CD4-positive, CD25-positive, alpha-beta regulatory T cell (primary cell): ENCODE measurements around the gene SPINT1. TPM values are rescaled to one million over a fixed set of nuclear protein-coding genes. Genes with fewer than 3 reads are reported as not detected.

ENCODE experiments used
- ATAC-seq, 2 donors: fragments of 150-1000 bp; cut with Tn5 transposase; one replicate each; pipeline ENCODE4 v1.10.0; 2021; ENCODE audit warnings: low read depth in 2 of 2, moderate number of reproducible peaks in 2 of 2, moderate library complexity in 1 of 2
- DNase-seq, 3 donors: peaks; one replicate each; pipeline versions ENCODE4 v3.0.0 to v3.0.0-alpha.2; 2012 to 2022; ENCODE audit warnings: mixed read lengths in 1 of 3
- H3K27ac ChIP-seq: one replicate; pipeline ENCODE4 v1.7.0; 2013; ENCODE audit warnings: mild to moderate bottlenecking, low read length; ENCODE audit not compliant: insufficient read depth, poor library complexity, severe bottlenecking
- H3K27me3 ChIP-seq: one replicate; pipeline ENCODE4 v1.7.0; 2013; ENCODE audit warnings: low read length; ENCODE audit not compliant: control insufficient read depth, insufficient read depth
- H3K36me3 ChIP-seq: one replicate; pipeline ENCODE4 v1.7.0; 2013; ENCODE audit warnings: mild to moderate bottlenecking, low read length, moderate library complexity; ENCODE audit not compliant: control insufficient read depth, insufficient read depth
- H3K4me1 ChIP-seq: 2 replicates; pipeline ENCODE4 v1.7.0; 2013; ENCODE audit warnings: mild to moderate bottlenecking, low read length; ENCODE audit not compliant: insufficient read depth, control insufficient read depth, poor library complexity, severe bottlenecking
- H3K4me3 ChIP-seq: one replicate; pipeline ENCODE4 v1.7.0; 2013; ENCODE audit warnings: low read depth, mild to moderate bottlenecking, low read length, moderate library complexity
- H3K9me3 ChIP-seq, 2 experiments: 1 replicate in 1 of 2; 2 replicates in 1 of 2; pipeline ENCODE4 v1.7.0; 2013; ENCODE audit warnings: low read length in 2 of 2, mild to moderate bottlenecking in 1 of 2, moderate library complexity in 1 of 2; ENCODE audit not compliant: control insufficient read depth in 2 of 2
- H3K27ac Mint-ChIP-seq, 3 donors: one replicate each; pipeline ENCODE4 v1.8.0; 2020 to 2022; ENCODE audit warnings: mild to moderate bottlenecking in 3 of 3, mixed read lengths in 3 of 3, moderate library complexity in 2 of 3
- H3K27me3 Mint-ChIP-seq: one replicate; pipeline ENCODE4 v1.8.0; 2022; ENCODE audit warnings: mild to moderate bottlenecking, mixed read lengths
- H3K36me3 Mint-ChIP-seq: one replicate; pipeline ENCODE4 v1.8.0; 2020; ENCODE audit warnings: mixed read lengths
- H3K4me1 Mint-ChIP-seq, 4 donors: one replicate each; pipeline ENCODE4 v1.8.0; 2020 to 2022; ENCODE audit warnings: mixed read lengths in 4 of 4, mild to moderate bottlenecking in 1 of 4
- H3K4me3 Mint-ChIP-seq, 4 donors: one replicate each; pipeline ENCODE4 v1.8.0; 2020 to 2022; ENCODE audit warnings: mild to moderate bottlenecking in 4 of 4, mixed read lengths in 4 of 4, moderate library complexity in 3 of 4
- H3K9me3 Mint-ChIP-seq, 7 donors: one replicate each; pipeline ENCODE4 v1.8.0; 2020 to 2022; ENCODE audit warnings: mixed read lengths in 7 of 7, mild to moderate bottlenecking in 3 of 7, moderate library complexity in 2 of 7
- polyA plus RNA-seq, 4 donors: library from polyadenylated mRNA; unstranded; fragments of 300-500 nt; fragmentation: Illumina TruSeq; gene quantifications; one replicate each; pipeline ENCODE4 v1.2.3, GENCODE V29; 2021
- total RNA-seq: library from RNA; stranded (reverse); gene quantifications from one replicate; pipeline ENCODE4 v1.2.3, GENCODE V29; 2022

The SPINT1 gene
- total and polyA plus RNA-seq, 5 donors from 2014 or later: 0.63 to 2.1 (median 1.9) TPM

GRCh38 chr15:40832903-40833302 lies 10.9 kb upstream of the SPINT1 start:
- Mint-ChIP-seq H3K9me3 (no peaks in the 10 kb centered on the region), H3K27ac (no peak overlapping the region), H3K27me3 (peaks cover 4% of the 10 kb centered on the region), H3K36me3 (no peaks in the 10 kb centered on the region), H3K4me1 (no peaks in the 10 kb centered on the region), H3K4me3 (no peak overlapping the region)
- DNase-seq (no peak), ATAC-seq (no peak)
- Histone ChIP-seq H3K27ac (no peak overlapping the region), H3K27me3 (no peaks in the 10 kb centered on the region), H3K4me3 (no peak overlapping the region), H3K36me3 (no peaks in the 10 kb centered on the region), H3K4me1 (no peaks in the 10 kb centered on the region), H3K9me3 (no peaks in the 10 kb centered on the region)

- H3K4me1 Mint-ChIP-seq: peaks cover 0 to 2% (median 0%) of the 10 kb centered on the region in 4 donors
- no peaks in the 10 kb centered on the region for H3K9me3 Mint-ChIP-seq
Observed at GRCh38 chr15:40836020-40836419, 7.8 kb upstream of the SPINT1 start.

GRCh38 chr15:40838756-40839155 lies 5.1 kb upstream of the SPINT1 start:
- no peaks in the 10 kb centered on the region for H3K9me3 ChIP-seq
- Mint-ChIP-seq H3K9me3 (no peaks in the 10 kb centered on the region), H3K27me3 (peaks cover 24% of the 10 kb centered on the region), H3K36me3 (no peaks in the 10 kb centered on the region), H3K4me1 (peaks cover 0 to 5% (median 2%) of the 10 kb centered on the region in 4 donors), H3K27ac (no peak overlapping the region), H3K4me3 (no peak overlapping the region)
- peaks cover 8% of the 10 kb centered on the region for H3K27me3 ChIP-seq
- ATAC-seq (no peak), DNase-seq (no peak)
- no peak overlapping the region for H3K4me3 ChIP-seq
- no peak overlapping the region for H3K27ac ChIP-seq
- no peaks in the 10 kb centered on the region for H3K36me3 ChIP-seq
- H3K4me1 ChIP-seq: peaks cover 3% of the 10 kb centered on the region

More at GRCh38 chr15:40836020-40836419, 7.8 kb upstream of the SPINT1 start:
- Mint-ChIP-seq H3K27ac (no peak overlapping the region), H3K4me3 (no peak overlapping the region), H3K27me3 (peaks cover 4% of the 10 kb centered on the region), H3K36me3 (no peaks in the 10 kb centered on the region)
- ATAC-seq (no peak), DNase-seq (no peak)
- H3K4me1 ChIP-seq: no peaks in the 10 kb centered on the region
- no peak overlapping the region for H3K4me3 ChIP-seq
- no peak overlapping the region for H3K27ac ChIP-seq
- H3K9me3 ChIP-seq: no peaks in the 10 kb centered on the region
- no peaks in the 10 kb centered on the region for H3K36me3 ChIP-seq
- no peaks in the 10 kb centered on the region for H3K27me3 ChIP-seq

GRCh38 chr15:40841741-40842140 lies 2.1 kb upstream of the SPINT1 start:
- no peak overlapping the region for H3K27ac ChIP-seq
- ATAC-seq (no peak), DNase-seq (no peak)
- peaks cover 27% of the 10 kb centered on the region for H3K27me3 Mint-ChIP-seq
- H3K9me3 Mint-ChIP-seq: peaks cover 0 to 2% (median 0%) of the 10 kb centered on the region in 7 donors
- H3K27me3 ChIP-seq: peaks cover 8% of the 10 kb centered on the region
- no peaks in the 10 kb centered on the region for H3K36me3 Mint-ChIP-seq
- H3K27ac Mint-ChIP-seq: no peak overlapping the region
- H3K4me1 ChIP-seq: peaks cover 16% of the 10 kb centered on the region
- H3K4me3 Mint-ChIP-seq: peak overlapping the region in 2 of 4 donors; percentile 43 to 54
- H3K36me3 ChIP-seq: no peaks in the 10 kb centered on the region
- no peaks in the 10 kb centered on the region for H3K9me3 ChIP-seq
- peaks cover 0 to 19% (median 11%) of the 10 kb centered on the region in 4 donors for H3K4me1 Mint-ChIP-seq
- no peak overlapping the region for H3K4me3 ChIP-seq

GRCh38 chr15:40843261-40843884 lies 475 bp upstream of the SPINT1 start:
- Mint-ChIP-seq H3K36me3 (no peaks in the 10 kb centered on the region), H3K27ac (no peak overlapping the region), H3K4me1 (peaks cover 0 to 27% (median 15%) of the 10 kb centered on the region in 4 donors), H3K9me3 (peaks cover 0 to 3% (median 0%) of the 10 kb centered on the region in 7 donors), H3K27me3 (peaks cover 32% of the 10 kb centered on the region), H3K4me3 (peak overlapping the region; percentile 81 to 88 (median 86))
- H3K4me1 ChIP-seq: peaks cover 16% of the 10 kb centered on the region
- peaks cover 8% of the 10 kb centered on the region for H3K27me3 ChIP-seq
- DNase-seq (no peak), ATAC-seq (no peak)
- H3K4me3 ChIP-seq: no peak overlapping the region
- H3K27ac ChIP-seq: no peak overlapping the region
- no peaks in the 10 kb centered on the region for H3K36me3 ChIP-seq
- no peaks in the 10 kb centered on the region for H3K9me3 ChIP-seq

GRCh38 chr15:40844696-40845030 lies 815 bp downstream of the SPINT1 start:
- no peaks in the 10 kb centered on the region for H3K36me3 Mint-ChIP-seq
- H3K27me3 Mint-ChIP-seq: peaks cover 35% of the 10 kb centered on the region
- no peak overlapping the region for H3K27ac ChIP-seq
- peaks cover 16% of the 10 kb centered on the region for H3K4me1 ChIP-seq
- peaks cover 0 to 27% (median 15%) of the 10 kb centered on the region in 4 donors for H3K4me1 Mint-ChIP-seq
- H3K9me3 Mint-ChIP-seq: peaks cover 0 to 3% (median 0%) of the 10 kb centered on the region in 7 donors
- no peaks in the 10 kb centered on the region for H3K9me3 ChIP-seq
- DNase-seq (peak in 2 of 3 donors; percentile 25 to 54), ATAC-seq (peak; percentile 32 to 44)
- H3K4me3 Mint-ChIP-seq: peak overlapping the region; percentile 80 to 90 (median 82)
- H3K4me3 ChIP-seq: no peak overlapping the region
- H3K27ac Mint-ChIP-seq: peak overlapping the region in 1 of 3 donors; percentile 75
- H3K27me3 ChIP-seq: peaks cover 8% of the 10 kb centered on the region
- no peaks in the 10 kb centered on the region for H3K36me3 ChIP-seq

- H3K36me3 ChIP-seq: no peaks in the 10 kb centered on the region
- ATAC-seq: no peak
- no peaks in the 10 kb centered on the region for H3K36me3 Mint-ChIP-seq
- peaks cover 8% of the 10 kb centered on the region for H3K27me3 ChIP-seq
- H3K4me1 Mint-ChIP-seq: peaks cover 0 to 27% (median 15%) of the 10 kb centered on the region in 4 donors
- DNase-seq: no peak
- H3K4me1 ChIP-seq: peaks cover 16% of the 10 kb centered on the region
- H3K27ac Mint-ChIP-seq: peak overlapping the region in 1 of 3 donors; percentile 75
- H3K27ac ChIP-seq: no peak overlapping the region
- no peak overlapping the region for H3K4me3 ChIP-seq
- peaks cover 35% of the 10 kb centered on the region for H3K27me3 Mint-ChIP-seq
- peak overlapping the region; percentile 80 to 90 (median 82) for H3K4me3 Mint-ChIP-seq
- peaks cover 0 to 3% (median 0%) of the 10 kb centered on the region in 7 donors for H3K9me3 Mint-ChIP-seq
- H3K9me3 ChIP-seq: no peaks in the 10 kb centered on the region
Observed at GRCh38 chr15:40845036-40845435, 1.2 kb downstream of the SPINT1 start.
